Left ventricle myocardium inferior (tissue), 1 donor: ENCODE results near the gene LIPC. TPM values are rescaled to one million over a fixed set of nuclear protein-coding genes. Genes with fewer than 3 reads are reported as not detected.

Experiments used
- DNase-seq: peaks from one replicate; pipeline ENCODE4 v3.0.0-alpha.2; 2020
- H3K27ac ChIP-seq: fragments of 200-600 bp; replicated peaks from 2 replicates; pipeline ENCODE4 v1.8.0; 2021
- H3K27me3 ChIP-seq: fragments of 200-600 bp; 2 replicates; pipeline ENCODE4 v1.8.0; 2021; ENCODE audit warnings: low read depth
- H3K36me3 ChIP-seq: fragments of 200-600 bp; 2 replicates; pipeline ENCODE4 v1.8.0; 2021
- H3K4me1 ChIP-seq: fragments of 200-600 bp; 2 replicates; pipeline ENCODE4 v1.8.0; 2021
- H3K4me3 ChIP-seq: fragments of 200-600 bp; 2 replicates; pipeline ENCODE4 v1.8.0; 2021; ENCODE audit warnings: mild to moderate bottlenecking, moderate library complexity
- H3K9me3 ChIP-seq: fragments of 200-600 bp; replicated peaks from 2 replicates; pipeline ENCODE4 v1.8.0; 2021
- CTCF ChIP-seq: fragments of 200-600 bp; IDR thresholded peaks from 2 replicates; pipeline ENCODE4 v1.8.0; 2021; ENCODE audit warnings: antibody characterized with exemption, mild to moderate bottlenecking, borderline replicate concordance
- intact Hi-C: fragments of 100-400 bp; cut with micrococcal nuclease; formaldehyde crosslinking; loops from one replicate; pipeline ENCODE4 v1.11.0; 2022
- total RNA-seq: library from RNA; stranded (reverse); fragmentation: NEBNext Ultra II Directional; extraction: Animal tissue kit (Norgen Biotek cat#: 25700); gene quantifications from one replicate; pipeline ENCODE4 v1.2.1, GENCODE V29; 2021
- donor health status: DM: no; HTN: yes; CAD: no; lungs with severe emphysema.

The LIPC gene
- total RNA-seq, 1 donor from 2014 or later = 1.5 TPM

DNA sequence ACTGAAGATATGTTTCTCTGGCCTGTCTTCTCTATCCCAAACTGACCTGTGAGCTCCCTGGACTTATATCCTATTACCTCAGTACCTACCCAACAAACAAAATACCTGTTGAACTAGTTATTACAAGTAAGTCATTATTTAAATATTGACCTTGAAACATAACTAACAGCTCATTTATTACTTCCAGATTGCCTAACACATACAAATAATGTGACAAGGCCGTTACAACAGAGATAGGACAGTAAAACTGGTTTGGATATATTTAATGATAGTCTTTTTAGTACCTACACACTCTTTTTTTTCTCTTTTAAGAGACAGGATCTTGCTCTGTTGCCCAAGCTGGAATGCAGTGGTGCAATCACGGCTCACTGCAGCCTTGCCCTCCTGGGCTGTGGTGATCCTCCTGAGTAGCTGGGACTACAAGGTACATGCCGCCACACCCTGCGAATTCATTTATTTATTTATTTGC, 172.7 kb downstream of the LIPC start:
- Histone ChIP-seq H3K27me3 (no peaks in the 10 kb centered on the region), H3K9me3 (no peaks in the 10 kb centered on the region), H3K27ac (no peak overlapping the region), H3K36me3 (peaks cover 40% of the 10 kb centered on the region), H3K4me1 (peaks cover 15% of the 10 kb centered on the region), H3K4me3 (no peak overlapping the region)
- no peak for DNase-seq
- TF ChIP-seq CTCF = no peak
- intact Hi-C loops = no loop called here

GRCh38 chr15:58605931-58606530, 174.2 kb downstream of the LIPC start:
- Histone ChIP-seq H3K9me3 (no peaks in the 10 kb centered on the region), H3K27me3 (no peaks in the 10 kb centered on the region), H3K36me3 (peaks cover 52% of the 10 kb centered on the region), H3K27ac (no peak overlapping the region), H3K4me1 (peaks cover 15% of the 10 kb centered on the region), H3K4me3 (no peak overlapping the region)
- intact Hi-C loops = no loop called here
- no peak for DNase-seq
- no peak for TF ChIP-seq CTCF

DNA sequence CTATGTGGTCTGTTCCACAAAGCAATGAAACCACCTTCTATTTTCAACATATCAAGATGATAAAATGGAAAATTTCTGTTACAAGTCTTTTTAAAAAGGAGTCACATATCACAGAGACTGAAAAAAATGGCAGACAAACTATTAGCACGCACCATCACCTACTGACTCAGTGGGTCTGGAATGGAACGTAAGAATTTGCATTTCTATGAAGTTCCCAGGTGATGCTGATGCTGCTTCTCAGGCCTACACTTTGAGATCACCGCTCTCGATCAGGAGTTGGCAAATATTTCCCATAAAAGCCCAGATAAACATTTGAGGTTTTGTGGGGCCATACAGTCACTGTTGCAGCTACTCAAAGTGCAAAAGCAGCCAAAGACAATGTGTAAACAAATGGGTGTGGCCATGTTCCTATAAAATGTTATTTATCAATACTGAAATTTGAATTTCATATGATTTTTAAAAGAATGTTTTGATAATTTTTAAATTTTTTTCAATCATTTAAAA, 174.8 kb downstream of the LIPC start:
- intact Hi-C loops = no loop called here
- no peak for TF ChIP-seq CTCF
- no peaks in the 10 kb centered on the region for H3K9me3 ChIP-seq
- H3K27ac ChIP-seq = no peak overlapping the region
- H3K27me3 ChIP-seq = no peaks in the 10 kb centered on the region
- H3K36me3 ChIP-seq = peaks cover 52% of the 10 kb centered on the region
- DNase-seq = no peak
- H3K4me3 ChIP-seq = no peak overlapping the region
- H3K4me1 ChIP-seq = peaks cover 12% of the 10 kb centered on the region

DNA sequence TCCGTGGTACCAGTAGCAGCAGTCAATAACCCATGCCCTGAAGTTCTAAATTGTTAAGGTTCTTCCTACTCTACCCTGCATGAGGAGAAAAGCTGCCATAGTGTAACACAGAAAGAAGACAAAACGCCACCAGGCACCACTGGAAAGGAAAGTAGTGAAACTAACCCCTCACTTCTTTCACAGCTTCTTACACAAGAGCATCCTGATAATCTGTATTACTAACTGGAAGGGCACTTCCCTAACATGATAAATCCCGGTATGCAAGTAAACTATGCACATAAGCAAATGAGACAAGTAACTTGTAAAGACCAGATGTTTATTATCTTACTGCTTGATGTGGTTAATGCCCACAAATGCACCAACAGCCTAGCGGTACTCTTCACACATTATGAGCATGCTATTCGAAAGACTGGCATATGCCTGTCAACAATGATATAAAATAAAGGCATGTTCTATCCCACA, 176.4 kb downstream of the LIPC start:
- peaks cover 2% of the 10 kb centered on the region for H3K9me3 ChIP-seq

DNA sequence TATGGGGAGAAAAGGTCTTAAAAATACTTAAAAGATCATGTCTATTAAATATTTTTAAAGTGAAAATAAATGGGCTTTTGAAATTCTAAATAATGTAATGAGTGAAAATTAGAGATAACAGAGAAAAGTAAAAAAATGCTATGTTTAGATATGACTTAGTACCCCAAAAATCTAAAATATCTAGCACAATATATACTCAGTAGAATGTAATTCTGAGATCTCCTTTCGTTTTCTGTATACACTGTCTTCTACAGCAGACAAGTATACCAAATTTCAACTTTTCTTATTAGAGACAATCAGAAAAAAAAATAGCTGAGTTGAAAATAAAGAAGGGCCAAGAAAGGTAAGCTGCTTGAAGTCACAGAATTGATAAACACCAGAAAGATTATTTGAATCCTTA, 176.9 kb downstream of the LIPC start:
- peaks cover 8% of the 10 kb centered on the region for H3K9me3 ChIP-seq
- H3K4me1 ChIP-seq = peaks cover 9% of the 10 kb centered on the region
- intact Hi-C loops = no loop called here
- no peak for DNase-seq
- TF ChIP-seq CTCF = no peak
- H3K36me3 ChIP-seq = peaks cover 48% of the 10 kb centered on the region
- H3K27ac ChIP-seq = no peak overlapping the region
- no peak overlapping the region for H3K4me3 ChIP-seq
- H3K27me3 ChIP-seq = no peaks in the 10 kb centered on the region

More for the DNA sequence above, 176.4 kb downstream of the LIPC start:
- no peaks in the 10 kb centered on the region for H3K27me3 ChIP-seq
- no peak overlapping the region for H3K27ac ChIP-seq
- peaks cover 47% of the 10 kb centered on the region for H3K36me3 ChIP-seq
- no peak for TF ChIP-seq CTCF
- H3K4me1 ChIP-seq = peaks cover 9% of the 10 kb centered on the region
- no peak overlapping the region for H3K4me3 ChIP-seq
- intact Hi-C loops = no loop called here
- no peak for DNase-seq
